ENCODE data around the gene DPP6. TPM values are rescaled to one million over a fixed set of nuclear protein-coding genes. Genes with fewer than 3 reads are reported as not detected.

The DPP6 gene
- total and polyA plus RNA-seq, 2 of the 8 experiments (the other 6 are each of a cell fraction or from before 2014, with no cell fraction given), result 4.7 to 6.8 TPM

- TF ChIP-seq PHF8 (conservative IDR thresholded peaks at IDR 0.05; ENCODE audit: low read depth, low read length) (no peak), KDM1A (IDR thresholded peaks at IDR 0.05; ENCODE audit: borderline replicate concordance, low read length) (no peak)
Observed at GRCh38 chr7:154372011-154372601, 319.9 kb downstream of the DPP6 start (continued).
